EL (cell line): ENCODE measurements around the gene TULP4.
A peak's percentile ranks its signal among the peaks of the same experiment; 100 is the strongest.
"Not testable (repeated sequence)": the region's sequence is repeated elsewhere in the genome, so short reads cannot be mapped to it uniquely, and the experiment has no call there.

ENCODE experiments used
- DNase-seq: peaks from one replicate; pipeline ENCODE4 v3.0.0-alpha.2; 2016

The TULP4 gene

GRCh38 chr6:158328952-158329351 lies 16.7 kb downstream of the TULP4 start:
- DNase-seq = no peak

- DNase-seq = no peak
These were observed 17.3 kb downstream of the TULP4 start for GRCh38 chr6:158329531-158329930.

- DNase-seq = no peak
These were observed 17.8 kb downstream of the TULP4 start for GRCh38 chr6:158330016-158330415.

- no peak for DNase-seq
These were observed 20.0 kb downstream of the TULP4 start for GRCh38 chr6:158332237-158332636.

- DNase-seq = no peak
These were observed 20.8 kb downstream of the TULP4 start for GRCh38 chr6:158333094-158333493.

GRCh38 chr6:158334534-158334933 lies 22.3 kb downstream of the TULP4 start:
- DNase-seq = no peak

- DNase-seq = no peak
These were observed 25.1 kb downstream of the TULP4 start for GRCh38 chr6:158337332-158337731.

GRCh38 chr6:158338311-158339112 lies 26.2 kb downstream of the TULP4 start:
- no peak for DNase-seq

- not testable (repeated sequence) for DNase-seq
These were observed 26.9 kb downstream of the TULP4 start for GRCh38 chr6:158339197-158339596.

- no peak for DNase-seq
These were observed 28.0 kb downstream of the TULP4 start for GRCh38 chr6:158340252-158340651.

GRCh38 chr6:158344534-158344933 lies 32.3 kb downstream of the TULP4 start:
- DNase-seq = no peak

- not testable (repeated sequence) for DNase-seq
These were observed 33.2 kb downstream of the TULP4 start for GRCh38 chr6:158345444-158345843.

GRCh38 chr6:158347335-158347734 lies 35.1 kb downstream of the TULP4 start:
- no peak for DNase-seq

GRCh38 chr6:158348737-158349504 lies 36.7 kb downstream of the TULP4 start:
- not testable (repeated sequence) for DNase-seq

GRCh38 chr6:158349505-158350275 lies 37.4 kb downstream of the TULP4 start:
- DNase-seq = not testable (repeated sequence)

- not testable (repeated sequence) for DNase-seq
These were observed 38.5 kb downstream of the TULP4 start for GRCh38 chr6:158350731-158351130.

GRCh38 chr6:158353883-158354877 lies 41.9 kb downstream of the TULP4 start:
- peak; percentile 60 for DNase-seq

- DNase-seq = no peak
These were observed 44.6 kb downstream of the TULP4 start for GRCh38 chr6:158356586-158357546.

GRCh38 chr6:158357570-158358216 lies 45.4 kb downstream of the TULP4 start:
- no peak for DNase-seq

- no peak for DNase-seq
These were observed 46.3 kb downstream of the TULP4 start for GRCh38 chr6:158358450-158359077.
